ENCODE results near the gene UGT1A5.
"Not testable (repeated sequence)": the region's sequence is repeated elsewhere in the genome, so short reads cannot be mapped to it uniquely, and the experiment has no call there.

UGT1A5 gene

GRCh38 chr2:233745838-233746237, 33.1 kb downstream of the UGT1A5 start:
- not testable (repeated sequence) for DNase-seq (ENCODE audit: low read depth, low spot score)

- DNase-seq (ENCODE audit: low read depth, low spot score) = no peak
Measured at GRCh38 chr2:233746475-233747282, 34.0 kb downstream of the UGT1A5 start.

- no peak for DNase-seq (ENCODE audit: low read depth, low spot score)
Measured at GRCh38 chr2:233747283-233747544, 34.5 kb downstream of the UGT1A5 start.

- not testable (repeated sequence) for DNase-seq (ENCODE audit: low read depth, low spot score)
Measured at GRCh38 chr2:233750689-233751088, 38.0 kb downstream of the UGT1A5 start.

GRCh38 chr2:233751212-233752009, 38.7 kb downstream of the UGT1A5 start:
- not testable (repeated sequence) for DNase-seq (ENCODE audit: low read depth, low spot score)

GRCh38 chr2:233754872-233755611, 42.3 kb downstream of the UGT1A5 start:
- DNase-seq (ENCODE audit: low read depth, low spot score) = no peak

- no peak for DNase-seq (ENCODE audit: low read depth, low spot score)
Measured at GRCh38 chr2:233756429-233757081, 43.8 kb downstream of the UGT1A5 start.

- no peak for DNase-seq (ENCODE audit: low read depth, low spot score)
Measured at GRCh38 chr2:233758141-233758540, 45.4 kb downstream of the UGT1A5 start.

- no peak for DNase-seq (ENCODE audit: low read depth, low spot score)
Measured at GRCh38 chr2:233758849-233759248, 46.1 kb downstream of the UGT1A5 start.

- DNase-seq (ENCODE audit: low read depth, low spot score) = no peak
Measured at GRCh38 chr2:233760043-233760442, 47.3 kb downstream of the UGT1A5 start, which contains the start of gene UGT1A1. UGT1A1 (plus strand) TSS chr2:233760270; CDS start chr2:233760288, 18 bp downstream.

GRCh38 chr2:233761040-233761769, 48.5 kb downstream of the UGT1A5 start:
- no peak for DNase-seq (ENCODE audit: low read depth, low spot score)

- no peak for DNase-seq (ENCODE audit: low read depth, low spot score)
Measured at GRCh38 chr2:233764264-233764663, 51.6 kb downstream of the UGT1A5 start.

GRCh38 chr2:233764761-233765160, 52.1 kb downstream of the UGT1A5 start:
- DNase-seq (ENCODE audit: low read depth, low spot score) = no peak

GRCh38 chr2:233766416-233766815, 53.7 kb downstream of the UGT1A5 start:
- DNase-seq (ENCODE audit: low read depth, low spot score) = no peak

- no peak for DNase-seq (ENCODE audit: low read depth, low spot score)
Measured at GRCh38 chr2:233768076-233768475, 55.4 kb downstream of the UGT1A5 start.

- DNase-seq (ENCODE audit: low read depth, low spot score) = no peak
Measured at GRCh38 chr2:233769260-233769659, 56.6 kb downstream of the UGT1A5 start.

- DNase-seq (ENCODE audit: low read depth, low spot score) = no peak
Measured at GRCh38 chr2:233772153-233772552, 59.4 kb downstream of the UGT1A5 start.

GRCh38 chr2:233772583-233772982, 59.9 kb downstream of the UGT1A5 start:
- no peak for DNase-seq (ENCODE audit: low read depth, low spot score)

- DNase-seq (ENCODE audit: low read depth, low spot score) = no peak
Measured at GRCh38 chr2:233773854-233774253, 61.1 kb downstream of the UGT1A5 start.

GRCh38 chr2:233775414-233775813, 62.7 kb downstream of the UGT1A5 start:
- DNase-seq (ENCODE audit: low read depth, low spot score) = no peak

- DNase-seq (ENCODE audit: low read depth, low spot score) = no peak
Measured at GRCh38 chr2:233778030-233778429, 65.3 kb downstream of the UGT1A5 start, which contains the start of gene MROH2A. MROH2A (plus strand) TSS chr2:233778330; CDS start chr2:233779359, 1,029 bp downstream.

Data from smooth muscle cell of the brain vasculature (primary cell).